ENCODE measurements around the gene ATG3. TPM values are rescaled to one million over a fixed set of nuclear protein-coding genes. Genes with fewer than 3 reads are reported as not detected.
"Not testable (repeated sequence)": the region's sequence is repeated elsewhere in the genome, so short reads cannot be mapped to it uniquely, and the experiment has no call there.

ATG3 gene
- polyA plus RNA-seq, 3 donors from 2014 or later, result 53.9 to 120 (median 62.8) TPM

DNA sequence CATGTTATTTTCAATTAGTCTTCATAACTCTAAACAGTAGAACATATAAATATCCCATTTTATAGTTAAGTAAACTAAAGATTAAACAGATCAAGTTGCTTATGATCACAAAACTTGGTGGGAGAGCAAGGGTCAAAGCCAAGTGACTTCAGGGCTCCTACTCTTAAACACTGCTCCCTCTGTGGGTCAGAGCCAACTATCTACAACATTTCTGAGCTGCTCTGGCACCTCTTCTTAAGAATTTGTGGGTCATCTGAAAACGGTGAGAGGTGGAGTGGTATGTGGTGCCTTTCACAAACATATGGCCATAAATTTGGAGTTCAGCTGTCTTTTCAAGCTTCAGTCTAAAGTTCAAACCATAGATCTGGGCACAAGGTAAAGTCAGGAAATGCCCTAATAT, 10.9 kb downstream of the ATG3 start:
- Mint-ChIP-seq H3K27me3 (ENCODE audit: low read depth in 3 of 3) (peaks cover 0 to 2% (median 0%) of the 10 kb centered on the region in 3 donors), H3K4me3 (no peak overlapping the region), H3K9me3 (no peaks in the 10 kb centered on the region), H3K36me3 (peaks cover 9 to 29% (median 13%) of the 10 kb centered on the region in 3 donors), H3K4me1 (peaks cover 15 to 30% of the 10 kb centered on the region in 2 donors), H3K27ac (no peak overlapping the region)
- DNase-seq, result no peak

DNA sequence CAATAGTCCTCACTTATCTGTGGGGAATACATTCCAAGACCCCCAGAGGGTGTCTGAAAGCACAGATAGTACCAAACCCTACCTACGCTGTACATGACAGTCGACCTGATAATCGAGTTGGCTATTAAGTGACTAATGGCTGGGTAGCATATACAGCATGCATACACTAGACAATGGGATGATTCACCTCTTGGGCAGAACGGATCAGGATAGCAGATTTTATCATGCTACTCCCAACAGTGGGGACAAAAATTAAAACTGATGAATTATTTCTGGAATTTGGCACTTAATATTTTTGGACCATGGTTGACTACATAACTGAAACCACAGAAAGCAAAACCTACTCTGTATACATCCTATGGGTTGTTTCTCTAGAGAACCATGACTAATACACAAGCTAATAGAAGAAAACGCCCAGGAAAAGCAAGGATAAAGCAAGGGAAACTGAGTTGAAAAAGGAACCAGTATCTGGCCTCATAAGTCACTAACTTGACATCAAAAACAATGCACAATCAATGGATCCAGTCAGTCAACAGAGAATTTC, 15.5 kb downstream of the ATG3 start:
- Mint-ChIP-seq H3K4me3 (no peak overlapping the region), H3K9me3 (no peaks in the 10 kb centered on the region), H3K36me3 (peaks cover 14 to 27% (median 17%) of the 10 kb centered on the region in 3 donors), H3K4me1 (peaks cover 4 to 12% of the 10 kb centered on the region in 2 donors), H3K27me3 (ENCODE audit: low read depth in 3 of 3) (no peaks in the 10 kb centered on the region), H3K27ac (peak overlapping the region in 2 of 6 donors; percentile 5 to 10)
- DNase-seq, result no peak

DNA sequence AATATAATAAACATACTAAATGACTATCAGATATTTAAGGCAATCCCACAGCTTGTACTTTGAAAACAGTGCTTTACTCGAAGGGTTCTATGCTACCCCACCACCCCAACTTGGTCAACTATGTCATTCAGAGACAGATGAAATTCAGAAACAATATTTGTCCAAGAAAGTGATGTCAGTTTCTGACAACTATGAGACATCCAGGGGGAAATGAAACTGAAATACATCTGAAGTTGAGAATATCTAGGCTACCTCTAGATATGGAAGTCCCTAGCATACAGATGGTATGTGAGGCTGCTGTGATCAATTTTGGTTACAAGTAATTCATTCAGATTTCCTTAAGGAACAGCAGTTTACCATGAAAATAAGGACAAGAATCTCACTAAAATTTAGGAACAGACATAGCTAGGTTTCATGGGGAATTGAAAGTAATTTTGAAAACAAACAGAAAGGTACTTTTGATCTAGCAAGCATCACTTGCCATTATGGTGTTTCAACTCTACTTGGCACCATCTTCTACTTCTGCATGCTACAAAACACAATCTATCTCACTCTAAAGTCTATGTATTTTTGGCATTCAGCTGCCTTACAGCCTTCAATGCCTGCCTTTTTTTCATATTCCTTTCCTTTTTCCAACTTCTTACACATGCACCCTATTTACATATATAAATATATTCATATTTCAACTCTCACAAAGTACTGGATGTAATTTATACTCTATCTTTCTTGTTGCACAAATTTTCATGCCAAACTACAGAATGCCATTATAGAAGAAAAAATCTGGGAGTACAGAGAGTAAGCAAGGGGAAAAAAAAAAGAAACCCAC, 21.7 kb downstream of the ATG3 start:
- Mint-ChIP-seq H3K9me3 (no peaks in the 10 kb centered on the region), H3K27me3 (ENCODE audit: low read depth in 3 of 3) (no peaks in the 10 kb centered on the region), H3K36me3 (peaks cover 10 to 38% (median 14%) of the 10 kb centered on the region in 3 donors), H3K27ac (peak overlapping the region in 1 of 6 donors; percentile 18), H3K4me1 (peaks cover 5 to 12% of the 10 kb centered on the region in 2 donors), H3K4me3 (no peak overlapping the region)
- no peak for DNase-seq

DNA sequence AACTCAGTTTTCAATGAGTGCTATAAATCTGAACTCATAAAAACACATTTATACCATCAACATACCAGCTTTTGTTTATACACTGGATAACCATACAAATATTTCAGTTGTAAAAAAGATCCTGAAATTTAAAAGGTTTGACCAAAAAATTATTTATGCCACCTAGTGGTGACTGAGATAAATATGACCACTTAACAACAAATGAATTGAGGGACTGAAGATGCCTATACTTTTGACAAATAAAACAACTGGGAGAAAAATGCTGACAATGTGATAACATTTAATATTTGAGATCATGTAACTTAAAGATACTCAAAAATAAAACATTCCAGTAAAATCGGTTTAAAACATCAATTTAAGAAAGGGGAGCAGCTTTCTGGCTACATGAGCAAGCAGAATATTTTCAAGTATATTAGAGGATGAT, 30.4 kb downstream of the ATG3 start:
- H3K27me3 Mint-ChIP-seq (ENCODE audit: low read depth in 3 of 3), result no peaks in the 10 kb centered on the region
- H3K27ac Mint-ChIP-seq, result peak overlapping the region in 2 of 6 donors; percentile 15 to 80
- no peaks in the 10 kb centered on the region for H3K9me3 Mint-ChIP-seq
- peak; percentile 11 to 19 (median 14) for DNase-seq
- no peak overlapping the region for H3K4me3 Mint-ChIP-seq
- no peaks in the 10 kb centered on the region for H3K4me1 Mint-ChIP-seq
- H3K36me3 Mint-ChIP-seq, result peaks cover 14 to 45% (median 26%) of the 10 kb centered on the region in 3 donors

DNA sequence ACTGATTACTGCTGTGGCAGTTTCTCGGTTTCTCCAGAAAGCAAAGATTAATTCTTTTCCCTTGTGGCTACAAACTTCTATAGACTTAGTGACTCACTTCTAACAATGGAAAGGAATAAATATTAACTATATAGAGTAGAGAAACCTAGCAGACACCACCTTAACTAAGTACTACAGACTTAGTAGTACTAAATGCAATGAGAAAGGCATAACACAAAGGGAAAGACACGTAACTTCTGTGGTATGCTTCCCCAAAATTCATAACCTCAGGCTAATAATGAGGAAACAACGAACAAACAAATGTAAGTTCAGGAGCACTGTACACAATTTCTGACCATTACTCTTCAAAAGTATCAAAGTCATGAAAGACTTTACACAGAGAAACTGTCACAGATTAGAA, 31.2 kb downstream of the ATG3 start:
- H3K27me3 Mint-ChIP-seq (ENCODE audit: low read depth in 3 of 3), result no peaks in the 10 kb centered on the region
- DNase-seq, result no peak
- H3K9me3 Mint-ChIP-seq, result no peaks in the 10 kb centered on the region
- no peak overlapping the region for H3K4me3 Mint-ChIP-seq
- no peaks in the 10 kb centered on the region for H3K4me1 Mint-ChIP-seq
- H3K36me3 Mint-ChIP-seq, result peaks cover 10 to 37% (median 22%) of the 10 kb centered on the region in 3 donors
- no peak overlapping the region for H3K27ac Mint-ChIP-seq

DNA sequence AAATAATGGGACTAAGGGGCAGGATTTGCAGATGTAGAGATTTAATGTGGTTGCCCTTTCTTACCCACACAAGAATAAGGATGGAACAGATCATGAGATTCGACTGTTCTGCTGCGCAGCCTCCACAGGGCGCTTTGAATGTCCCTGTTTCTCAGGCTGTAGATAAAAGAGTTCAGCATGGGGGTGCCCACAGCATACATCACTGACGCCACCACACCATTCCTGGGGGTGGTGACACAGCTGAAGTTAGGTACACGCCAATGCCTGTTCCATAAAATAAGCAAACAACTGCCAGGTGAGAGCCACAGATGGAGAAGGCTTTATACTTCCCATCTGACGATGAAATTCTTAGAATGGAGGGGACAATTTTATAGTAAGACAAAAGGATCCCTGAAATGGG, 37.6 kb downstream of the ATG3 start:
- not testable (repeated sequence) for H3K27me3 Mint-ChIP-seq (ENCODE audit: low read depth in 3 of 3); H3K9me3 Mint-ChIP-seq; H3K4me3 Mint-ChIP-seq; H3K4me1 Mint-ChIP-seq; DNase-seq
- peak overlapping the region in 2 of 6 donors; percentile 23 to 54 for H3K27ac Mint-ChIP-seq
- H3K36me3 Mint-ChIP-seq, result peaks cover 3 to 17% (median 4%) of the 10 kb centered on the region in 3 donors

DNA sequence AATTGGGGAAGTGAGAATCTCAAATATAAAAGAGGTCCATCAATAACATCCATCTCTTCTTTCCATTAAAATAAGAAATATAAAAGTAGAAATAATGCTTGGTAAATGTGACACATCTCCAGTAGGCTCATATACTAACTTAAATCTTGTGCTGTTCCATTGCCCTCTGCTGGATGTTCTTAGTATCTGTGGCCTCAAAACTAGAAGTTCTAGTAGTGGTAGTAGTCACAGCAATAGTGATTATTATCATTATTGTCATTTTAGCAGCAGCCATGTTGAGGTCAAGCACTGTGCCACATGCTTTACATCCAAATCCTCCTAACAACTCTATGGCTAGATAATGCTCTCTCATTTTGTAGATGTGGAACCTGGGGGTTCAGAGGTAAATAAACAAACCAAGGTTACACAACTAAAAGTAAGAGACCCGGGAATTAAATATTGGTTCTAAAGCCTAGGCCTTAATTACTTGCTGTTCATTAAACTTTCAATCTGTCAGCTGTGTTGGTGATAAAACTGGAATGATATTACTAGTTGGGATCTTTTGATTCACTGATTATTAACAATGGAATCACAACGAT, 42.2 kb downstream of the ATG3 start:
- H3K36me3 Mint-ChIP-seq, result peaks cover 0 to 12% (median 2%) of the 10 kb centered on the region in 3 donors
- no peaks in the 10 kb centered on the region for H3K27me3 Mint-ChIP-seq (ENCODE audit: low read depth in 3 of 3)
- no peaks in the 10 kb centered on the region for H3K9me3 Mint-ChIP-seq
- no peak overlapping the region for H3K4me3 Mint-ChIP-seq
- DNase-seq, result peak; percentile 29 to 55 (median 48)
- H3K4me1 Mint-ChIP-seq, result peaks cover 7 to 16% of the 10 kb centered on the region in 2 donors
- H3K27ac Mint-ChIP-seq, result no peak overlapping the region

DNA sequence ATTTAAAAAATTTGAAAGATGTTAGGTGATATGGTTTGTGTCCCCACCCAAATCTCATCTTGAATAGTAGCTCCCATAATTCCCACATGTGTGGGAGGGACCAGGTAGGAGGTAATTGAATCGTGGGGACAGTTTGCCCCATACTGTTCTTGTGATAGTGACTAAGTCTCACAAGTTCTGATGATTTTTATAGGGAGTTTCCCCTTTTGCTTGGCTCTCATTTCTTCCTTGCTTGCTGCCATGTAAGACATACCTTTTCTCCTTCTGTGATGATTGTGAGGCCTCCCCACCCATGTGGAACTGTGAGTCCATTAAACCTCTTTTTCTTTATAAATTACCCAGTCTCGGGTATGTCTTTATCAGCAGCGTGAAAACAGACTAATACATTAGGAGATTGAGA, 42.8 kb downstream of the ATG3 start:
- not testable (repeated sequence) for H3K27ac Mint-ChIP-seq; DNase-seq; H3K27me3 Mint-ChIP-seq (ENCODE audit: low read depth in 3 of 3); H3K9me3 Mint-ChIP-seq; H3K36me3 Mint-ChIP-seq; H3K4me3 Mint-ChIP-seq
- H3K4me1 Mint-ChIP-seq, result peaks cover 7 to 22% of the 10 kb centered on the region in 2 donors

DNA sequence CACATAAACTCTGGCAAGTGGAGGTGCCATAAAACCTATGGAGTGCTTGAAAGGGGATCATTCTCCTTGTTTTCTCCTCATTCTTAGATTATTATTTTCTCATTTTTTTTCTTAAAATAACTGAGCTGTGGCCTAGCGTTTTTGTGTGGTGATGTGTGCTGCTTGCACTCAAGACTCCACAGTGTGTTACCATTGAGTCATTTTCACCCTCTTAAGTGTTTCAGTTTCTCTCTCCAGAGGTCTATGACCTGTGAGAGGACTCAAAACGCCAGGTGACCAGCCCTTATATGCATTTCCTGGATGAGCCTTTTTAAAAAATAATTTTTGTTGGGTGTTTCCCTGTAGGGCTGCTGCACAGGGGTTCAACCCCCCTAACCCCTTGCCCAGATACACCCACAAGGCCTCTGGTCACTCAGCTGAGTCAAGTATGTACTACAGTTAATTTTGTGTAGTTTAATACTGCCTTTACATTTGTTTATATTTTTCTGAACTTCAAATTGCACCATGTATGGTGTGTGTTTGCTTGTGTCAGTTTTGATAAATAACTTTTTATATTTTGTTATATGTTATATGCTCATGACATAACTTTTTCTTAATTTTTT, 47.1 kb downstream of the ATG3 start:
- Mint-ChIP-seq H3K27me3 (ENCODE audit: low read depth in 3 of 3) (no peaks in the 10 kb centered on the region), H3K9me3 (no peaks in the 10 kb centered on the region), H3K27ac (no peak overlapping the region), H3K36me3 (peaks cover 0 to 3% (median 0%) of the 10 kb centered on the region in 3 donors), H3K4me3 (no peak overlapping the region), H3K4me1 (peaks cover 7 to 23% of the 10 kb centered on the region in 2 donors)
- no peak for DNase-seq

DNA sequence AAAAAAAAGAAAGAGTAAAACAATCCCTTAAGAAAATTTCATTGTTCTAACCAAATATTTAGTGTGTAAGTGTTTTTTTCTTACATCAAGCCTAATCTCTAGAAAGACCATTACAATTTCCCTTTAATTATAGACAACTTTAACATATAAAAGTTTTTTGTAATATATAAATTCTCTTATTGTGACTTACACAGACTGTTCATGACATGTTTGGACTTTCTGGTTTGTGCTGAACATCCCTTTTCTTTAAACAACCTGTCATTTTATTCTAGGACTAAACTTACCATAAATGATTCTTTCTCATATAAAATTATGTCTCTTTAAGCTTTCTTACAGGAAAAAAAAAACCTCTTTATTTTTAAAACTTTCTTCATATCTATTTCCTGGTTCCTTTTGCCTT, 49.4 kb downstream of the ATG3 start:
- Mint-ChIP-seq H3K27me3 (ENCODE audit: low read depth in 3 of 3) (no peaks in the 10 kb centered on the region), H3K4me3 (no peak overlapping the region), H3K9me3 (no peaks in the 10 kb centered on the region), H3K27ac (no peak overlapping the region), H3K36me3 (peaks cover 0 to 3% (median 0%) of the 10 kb centered on the region in 3 donors), H3K4me1 (peaks cover under 1 to 9% of the 10 kb centered on the region in 2 donors)
- DNase-seq, result no peak

DNA sequence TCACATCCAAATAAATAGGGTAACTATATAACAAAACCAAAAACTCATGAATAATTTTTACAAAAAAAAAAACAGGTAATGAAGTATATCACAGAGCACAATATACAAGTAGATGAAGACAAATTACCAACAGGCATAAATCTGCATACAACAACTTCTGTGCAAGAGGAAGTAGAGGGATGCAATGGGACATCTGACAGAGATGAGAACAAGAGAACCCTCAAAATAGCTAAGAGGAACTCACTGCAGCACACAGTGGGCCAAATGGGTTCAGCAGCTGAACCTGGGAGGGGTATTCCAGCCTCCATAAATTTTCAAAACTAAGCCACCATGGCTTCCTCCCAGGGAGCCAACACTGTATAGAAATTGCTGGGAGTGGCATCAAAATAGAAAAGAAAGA, 52.9 kb downstream of the ATG3 start:
- peaks cover 0 to 2% (median 0%) of the 10 kb centered on the region in 3 donors for H3K27me3 Mint-ChIP-seq (ENCODE audit: low read depth in 3 of 3)
- H3K4me3 Mint-ChIP-seq, result no peak overlapping the region
- H3K9me3 Mint-ChIP-seq, result no peaks in the 10 kb centered on the region
- DNase-seq, result no peak
- no peaks in the 10 kb centered on the region for H3K4me1 Mint-ChIP-seq
- no peak overlapping the region for H3K27ac Mint-ChIP-seq
- H3K36me3 Mint-ChIP-seq, result peaks cover 0 to 3% (median 0%) of the 10 kb centered on the region in 3 donors

DNA sequence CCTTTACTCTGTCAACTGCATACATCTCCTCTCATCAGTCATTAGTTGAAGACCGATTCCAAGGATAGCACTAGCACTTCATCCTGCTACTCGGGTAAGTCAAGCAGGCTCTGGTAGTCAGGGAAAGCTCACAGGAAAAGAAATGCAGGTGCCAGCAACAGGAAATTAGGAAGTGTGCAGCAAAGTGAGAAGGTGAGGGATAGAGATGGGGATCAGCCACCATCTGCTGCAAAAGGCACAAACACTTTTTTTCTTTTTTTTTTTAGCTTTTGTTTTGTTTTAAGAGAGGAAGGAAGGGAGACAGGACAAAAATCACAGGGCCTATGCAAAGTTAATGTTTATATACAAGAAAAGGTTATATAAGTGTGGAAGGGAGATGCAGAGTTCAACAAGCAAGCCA, 53.5 kb downstream of the ATG3 start:
- peaks cover 0 to 3% (median 0%) of the 10 kb centered on the region in 3 donors for H3K36me3 Mint-ChIP-seq
- H3K27me3 Mint-ChIP-seq (ENCODE audit: low read depth in 3 of 3), result peaks cover 0 to 2% (median 0%) of the 10 kb centered on the region in 3 donors
- no peak overlapping the region for H3K27ac Mint-ChIP-seq
- H3K9me3 Mint-ChIP-seq, result no peaks in the 10 kb centered on the region
- DNase-seq, result no peak
- H3K4me1 Mint-ChIP-seq, result no peaks in the 10 kb centered on the region
- H3K4me3 Mint-ChIP-seq, result no peak overlapping the region

DNA sequence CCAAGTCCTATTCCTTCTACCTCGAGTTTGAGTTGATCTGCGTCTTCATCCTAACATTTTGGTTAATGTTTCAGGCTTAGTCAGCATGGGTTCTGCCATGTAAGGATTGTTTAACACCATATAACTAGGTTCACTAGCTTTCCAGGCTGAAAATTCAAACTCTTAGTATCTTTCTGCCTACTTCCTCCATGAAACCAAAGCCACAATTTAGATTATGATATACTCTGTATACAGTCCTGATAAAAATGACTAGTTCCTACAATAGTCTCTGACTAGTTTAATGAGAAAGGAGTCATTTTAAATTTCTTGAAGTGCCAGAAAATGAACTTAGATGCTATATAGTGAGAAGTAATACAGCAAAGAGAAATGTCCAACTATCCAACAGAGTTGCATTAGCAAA, 55.9 kb downstream of the ATG3 start:
- Mint-ChIP-seq H3K27ac (no peak overlapping the region), H3K36me3 (no peaks in the 10 kb centered on the region), H3K9me3 (no peaks in the 10 kb centered on the region), H3K27me3 (ENCODE audit: low read depth in 3 of 3) (peaks cover 0 to 2% (median 0%) of the 10 kb centered on the region in 3 donors), H3K4me1 (no peaks in the 10 kb centered on the region), H3K4me3 (no peak overlapping the region)
- no peak for DNase-seq

DNA sequence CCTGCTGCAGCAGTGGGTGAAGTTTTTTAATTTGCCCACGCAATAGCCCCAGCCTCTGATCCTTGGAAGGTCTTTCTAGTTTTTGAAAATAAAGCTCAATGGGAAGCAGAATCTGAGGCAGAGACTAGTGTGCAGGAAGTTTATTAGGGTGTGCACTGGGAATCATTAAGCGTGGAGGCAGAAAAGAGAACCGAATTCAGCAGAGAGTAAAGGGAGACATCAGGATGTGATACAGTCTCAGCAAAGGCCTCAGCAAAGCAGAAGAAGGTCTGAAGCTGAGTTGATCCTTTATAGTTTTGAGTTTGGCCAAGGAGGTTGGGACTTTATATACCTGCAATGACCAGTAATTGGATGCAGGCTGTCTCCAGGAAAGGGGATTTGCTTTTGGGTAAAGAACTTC, 57.6 kb downstream of the ATG3 start:
- Mint-ChIP-seq H3K4me1 (peaks cover 8 to 9% of the 10 kb centered on the region in 2 donors), H3K36me3 (no peaks in the 10 kb centered on the region), H3K9me3 (no peaks in the 10 kb centered on the region), H3K27me3 (ENCODE audit: low read depth in 3 of 3) (peaks cover 0 to 2% (median 0%) of the 10 kb centered on the region in 3 donors), H3K27ac (no peak overlapping the region), H3K4me3 (no peak overlapping the region)
- DNase-seq, result no peak

Measured in immature natural killer cell (primary cell).